K562 (cell line): ENCODE measurements around the gene MAP3K13. TPM values are rescaled to one million over a fixed set of nuclear protein-coding genes. Genes with fewer than 3 reads are reported as not detected.

Source experiments
- ATAC-seq: fragments of 200-7000 bp; cut with Tn5 transposase; 3 replicates; pipeline ENCODE4 v1.9.1; 2020; ENCODE audit warnings: moderate library complexity
- BruUV-seq: library from RNA; stranded (reverse); fragments of 400-500 nt; replicated peaks from 2 replicates; lab custom pipeline; 2021; lab: Mats Ljungman, UMichigan
- CTCF ChIA-PET: fragments of 300-600 bp; formaldehyde crosslinking; extraction: SDS; loops from one replicate; lab custom pipeline; 2021; ENCODE audit warnings: low intra/inter-chr PET ratio; lab: Yijun Ruan, JAX
- POLR2A ChIA-PET: fragments of 300-600, 350-650 bp; sonication (Branson Sonifier 250); formaldehyde crosslinking; extraction: SDS; loops from one replicate; lab custom pipeline; 2021; ENCODE audit warnings: antibody characterized with exemption, inconsistent platforms; lab: Yijun Ruan, JAX
- DNase-seq, 4 experiments: peaks; one replicate each; pipeline versions ENCODE4 v3.0.0 to v3.0.0-alpha.2; 2011 to 2018; ENCODE audit warnings: low spot score in 3 of 4, mixed read lengths in 3 of 4; ENCODE audit errors: extremely low read depth in 1 of 4
- FAIRE-seq: peaks from 2 replicates; lab custom pipeline; 2011; peaks lifted over from hg19 to GRCh38; lab: Jason Lieb, UNC
- H2AFZ ChIP-seq: 2 replicates; pipeline ENCODE4 v1.6.0; 2011; ENCODE audit warnings: low read depth, low read length, control low read depth, inconsistent platforms
- H3K27ac ChIP-seq: fragments of 200-600 bp; 3 replicates; pipeline ENCODE4 v1.8.0; 2011; ENCODE audit warnings: low read depth, mild to moderate bottlenecking, control low read depth, inconsistent platforms, low read length, moderate library complexity, mixed read lengths; ENCODE audit errors: extremely low read depth
- H3K27me3 ChIP-seq, 2 experiments: fragments of 300-600 bp in 1 of 2; 2 replicates in 1 of 2; 3 replicates in 1 of 2; pipeline versions ENCODE4 v1.6.0 to v1.8.0; 2011; ENCODE audit warnings: inconsistent platforms in 2 of 2, low read length in 2 of 2, mild to moderate bottlenecking in 1 of 2, mixed read lengths in 1 of 2, moderate library complexity in 1 of 2; ENCODE audit not compliant: control insufficient read depth in 2 of 2, insufficient read depth in 2 of 2
- H3K36me3 ChIP-seq: fragments of 300-600 bp; 3 replicates; pipeline ENCODE4 v1.8.0; 2011; ENCODE audit warnings: mild to moderate bottlenecking, low read length, inconsistent platforms; ENCODE audit not compliant: control insufficient read depth, insufficient read depth
- H3K4me1 ChIP-seq, 2 experiments: fragments of 200-600 bp in 1 of 2; replicated peaks in 1 of 2; 2 replicates in 1 of 2; 3 replicates in 1 of 2; pipeline versions ENCODE4 v1.5.1 to v1.8.0; 2011; ENCODE audit warnings: inconsistent platforms in 2 of 2, low read length in 2 of 2, mild to moderate bottlenecking in 1 of 2, mixed read lengths in 1 of 2, moderate library complexity in 1 of 2; ENCODE audit not compliant: control insufficient read depth in 2 of 2, insufficient read depth in 2 of 2
- H3K4me2 ChIP-seq: 2 replicates; pipeline ENCODE4 v1.6.1; 2011; ENCODE audit warnings: low read length, control low read depth, inconsistent platforms, mixed read lengths; ENCODE audit not compliant: insufficient read depth
- H3K4me3 ChIP-seq: fragments of 200-600 bp; sonication (generic), shearing (Covaris generic); 2 replicates; pipeline ENCODE4 v1.5.1; 2016; ENCODE audit warnings: control low read depth, inconsistent platforms
- H3K79me2 ChIP-seq: fragments of 200-600 bp; 3 replicates; pipeline ENCODE4 v1.8.0; 2011; ENCODE audit warnings: low read length, inconsistent platforms; ENCODE audit not compliant: control insufficient read depth, insufficient read depth
- H3K9ac ChIP-seq, 2 experiments: 2 replicates each; pipeline versions ENCODE4 v1.6.0 to v1.6.1; 2011; ENCODE audit warnings: low read depth in 2 of 2, low read length in 2 of 2, control low read depth in 1 of 2, inconsistent platforms in 1 of 2, mild to moderate bottlenecking in 1 of 2, mixed read lengths in 1 of 2; ENCODE audit not compliant: insufficient read depth in 1 of 2
- H3K9me1 ChIP-seq: one replicate; pipeline ENCODE4 v1.6.0; 2011; ENCODE audit warnings: inconsistent platforms, mild to moderate bottlenecking, low read length, moderate library complexity; ENCODE audit not compliant: control insufficient read depth, insufficient read depth
- H3K9me3 ChIP-seq: replicated peaks from 2 replicates; pipeline ENCODE4 v1.5.1; 2011; ENCODE audit warnings: low read depth, low read length, inconsistent platforms; ENCODE audit not compliant: control insufficient read depth, insufficient read depth
- H4K20me1 ChIP-seq: replicated peaks from 2 replicates; pipeline ENCODE4 v1.6.1; 2011; ENCODE audit warnings: low read length, inconsistent platforms, mixed read lengths; ENCODE audit not compliant: control insufficient read depth, insufficient read depth
- BACH1 ChIP-seq: fragments of 200-800 bp; sonication (Bioruptor generic); IDR thresholded peaks from 2 replicates; pipeline ENCODE4 v1.6.1; 2016; ENCODE audit warnings: missing genetic modification characterization, missing compliant biosample characterization
- KDM5B ChIP-seq: fragments of 200-600 bp; sonication (generic); IDR thresholded peaks from 2 replicates; pipeline ENCODE4 v1.6.1; 2012; ENCODE audit warnings: low read depth, mild to moderate bottlenecking, moderate library complexity, low read length, control low read depth, inconsistent platforms; ENCODE audit not compliant: insufficient replicate concordance
- POLR2AphosphoS5 ChIP-seq: IDR thresholded peaks from 2 replicates; pipeline ENCODE4 v1.6.1; 2011; ENCODE audit warnings: mild to moderate bottlenecking, low read depth, low read length, moderate library complexity; ENCODE audit not compliant: control insufficient read depth, insufficient read depth
- POLR2G ChIP-seq: fragments of 200-400 bp; formaldehyde crosslinking; IDR thresholded peaks from 2 replicates; pipeline ENCODE4 v1.6.1; 2017; ENCODE audit warnings: low read depth, mild to moderate bottlenecking, antibody characterized with exemption, low read length, moderate library complexity
- ZNF263 ChIP-seq: sonication (generic); formaldehyde crosslinking; IDR thresholded peaks from 2 replicates; pipeline ENCODE4 v1.8.0; 2022; ENCODE audit warnings: mild to moderate bottlenecking, missing genetic modification reagents, borderline replicate concordance
- ZNF668 ChIP-seq: fragments of 250-450 bp; sonication (Bioruptor Pico); IDR thresholded peaks from 2 replicates; pipeline ENCODE4 v1.8.0; 2022; ENCODE audit warnings: mild to moderate bottlenecking, inconsistent platforms
- WGBS: fragments of 100-300 bp; shearing (Covaris generic); methylation state at CpG from one replicate; pipeline ENCODE4 v1.1.6; 2016; ENCODE audit warnings: low coverage, mixed read lengths; ENCODE audit not compliant: insufficient coverage; ENCODE audit errors: missing lambda C conversion rate; 5-methylcytosine and 5-hydroxymethylcytosine counted together
- in situ Hi-C: fragments of 300-500 bp; cut with MboI; formaldehyde crosslinking; loops from 4 replicates; pipeline ENCODE4 v1.15.0; 2018; ENCODE audit warnings: inconsistent platforms, mixed read lengths
- intact Hi-C: fragments of 100-400 bp; cut with micrococcal nuclease; formaldehyde crosslinking; loops from 2 replicates; pipeline ENCODE4 v1.14.2; 2022
- polyA plus RNA-seq, 8 experiments: library from polyadenylated mRNA; depleted of rRNA in 4 of 8; stranded (reverse) in 5 of 8; unstranded in 3 of 8; fragments of >200 nt; fragmentation: Nextera tagmentation in 2 of 8; fragmentation: Illumina TruSeq in 1 of 8; extraction: Ambion mirVana in 2 of 8; extraction: Trizol in 1 of 8; gene quantifications; 2 replicates each; pipeline versions ENCODE4 v1.2.1 to v1.2.3, GENCODE V29; 2011 to 2014; ENCODE audit warnings: inconsistent platforms in 1 of 8, missing spikeins in 1 of 8
- total RNA-seq, 7 experiments: library from RNA; depleted of rRNA in 6 of 7; stranded (reverse); fragments of >200 nt in 6 of 7; fragmentation: Illumina TruSeq in 2 of 7; extraction: Trizol in 2 of 7; gene quantifications; 2 replicates each; pipeline versions ENCODE4 v1.2.1 to v1.2.3, GENCODE V29; 2011 to 2021; ENCODE audit warnings: low replicate concordance in 1 of 7
- TF ChIP-seq, protein P1 (sequence below): sonication (generic); formaldehyde crosslinking; IDR thresholded peaks from 2 replicates; pipeline ENCODE4 v1.8.1; 2023; ENCODE audit warnings: mild to moderate bottlenecking, missing genetic modification reagents
- TF ChIP-seq, protein P2 (sequence below): fragments of 250-450 bp; sonication (Bioruptor Pico); IDR thresholded peaks from 2 replicates; pipeline ENCODE4 v1.9.0; 2021; ENCODE audit warnings: mild to moderate bottlenecking

Gene MAP3K13
- total and polyA plus RNA-seq, 9 of the 15 experiments (the other 6 are each of a cell fraction or from before 2014, with no cell fraction given), result 0.04 to 0.32 (median 0.15) TPM; not detected in 2

DNA sequence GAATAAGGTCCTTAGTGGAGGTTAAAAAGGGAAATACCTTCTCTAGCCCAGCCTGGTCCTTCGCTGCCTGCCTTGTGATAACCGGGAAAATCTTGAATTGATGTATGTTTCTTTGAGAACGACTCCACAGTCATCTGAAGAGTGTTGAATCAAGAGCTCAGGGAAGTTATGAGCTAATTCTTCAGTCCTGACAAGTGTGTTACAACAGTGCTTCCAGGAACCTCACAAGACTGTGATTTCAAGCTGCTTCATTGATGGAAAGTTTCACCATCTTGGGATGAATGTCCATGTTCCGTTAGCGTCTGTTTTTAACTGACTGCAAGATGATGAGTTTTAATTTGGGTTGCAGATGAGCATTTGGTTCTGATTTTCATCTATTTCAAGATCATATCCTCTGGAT, 123.5 kb downstream of the MAP3K13 start (continued):
- no peak for TF ChIP-seq POLR2AphosphoS5
- TF ChIP-seq, protein P1, sequence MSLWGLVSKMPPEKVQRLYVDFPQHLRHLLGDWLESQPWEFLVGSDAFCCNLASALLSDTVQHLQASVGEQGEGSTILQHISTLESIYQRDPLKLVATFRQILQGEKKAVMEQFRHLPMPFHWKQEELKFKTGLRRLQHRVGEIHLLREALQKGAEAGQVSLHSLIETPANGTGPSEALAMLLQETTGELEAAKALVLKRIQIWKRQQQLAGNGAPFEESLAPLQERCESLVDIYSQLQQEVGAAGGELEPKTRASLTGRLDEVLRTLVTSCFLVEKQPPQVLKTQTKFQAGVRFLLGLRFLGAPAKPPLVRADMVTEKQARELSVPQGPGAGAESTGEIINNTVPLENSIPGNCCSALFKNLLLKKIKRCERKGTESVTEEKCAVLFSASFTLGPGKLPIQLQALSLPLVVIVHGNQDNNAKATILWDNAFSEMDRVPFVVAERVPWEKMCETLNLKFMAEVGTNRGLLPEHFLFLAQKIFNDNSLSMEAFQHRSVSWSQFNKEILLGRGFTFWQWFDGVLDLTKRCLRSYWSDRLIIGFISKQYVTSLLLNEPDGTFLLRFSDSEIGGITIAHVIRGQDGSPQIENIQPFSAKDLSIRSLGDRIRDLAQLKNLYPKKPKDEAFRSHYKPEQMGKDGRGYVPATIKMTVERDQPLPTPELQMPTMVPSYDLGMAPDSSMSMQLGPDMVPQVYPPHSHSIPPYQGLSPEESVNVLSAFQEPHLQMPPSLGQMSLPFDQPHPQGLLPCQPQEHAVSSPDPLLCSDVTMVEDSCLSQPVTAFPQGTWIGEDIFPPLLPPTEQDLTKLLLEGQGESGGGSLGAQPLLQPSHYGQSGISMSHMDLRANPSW (CRISPR knock-in tag), result no peak
- TF ChIP-seq, protein P2, sequence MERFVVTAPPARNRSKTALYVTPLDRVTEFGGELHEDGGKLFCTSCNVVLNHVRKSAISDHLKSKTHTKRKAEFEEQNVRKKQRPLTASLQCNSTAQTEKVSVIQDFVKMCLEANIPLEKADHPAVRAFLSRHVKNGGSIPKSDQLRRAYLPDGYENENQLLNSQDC, result no peak
- TF ChIP-seq ZNF668 (CRISPR knock-in tag), result no peak
- TF ChIP-seq KDM5B, result no peak
- TF ChIP-seq BACH1 (tag), result no peak

DNA sequence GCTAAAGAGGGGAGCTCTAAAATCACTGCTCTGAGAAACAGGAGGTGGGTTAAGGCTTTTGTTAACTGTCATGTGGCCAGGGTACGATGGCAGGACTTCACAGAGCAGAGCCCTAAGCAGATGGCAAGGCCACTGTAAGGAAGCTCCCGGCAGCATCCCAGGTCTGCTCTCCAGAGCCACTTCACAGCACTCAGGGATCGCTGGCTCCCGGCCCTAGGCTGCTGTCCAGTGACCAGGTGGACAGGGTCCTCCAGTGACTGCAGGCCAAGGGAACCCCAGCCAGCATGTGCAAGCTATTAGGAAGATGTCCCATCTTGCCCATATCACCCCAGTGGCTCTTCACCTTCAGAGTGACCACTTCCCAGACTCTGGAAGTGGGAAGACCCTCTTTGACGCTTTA, 125.5 kb downstream of the MAP3K13 start:
- Histone ChIP-seq H2AFZ (no peak overlapping the region), H3K27ac (no peak overlapping the region), H3K36me3 (peaks cover 73% of the 10 kb centered on the region), H3K27me3 (no peaks in the 10 kb centered on the region), H3K79me2 (no peaks in the 10 kb centered on the region; the same call in 2 of the 3 replicates), H3K4me3 (no peak overlapping the region), H3K4me1 (no peaks in the 10 kb centered on the region), H3K9ac (no peak overlapping the region), H3K4me2 (no peak overlapping the region), H3K9me1 (peaks cover 3% of the 10 kb centered on the region), H3K9me3 (no peaks in the 10 kb centered on the region), H4K20me1 (no peaks in the 10 kb centered on the region)
- FAIRE-seq (no peak), DNase-seq (no peak), ATAC-seq (peak; percentile 37)
- ChIA-PET POLR2A (interaction anchor here (0.6 to 1.5 kb wide), 6 partner anchors 9 to 28 kb away, joined by 3 to 5 read pairs (median 4); partner anchors contain the start of gene TMEM41A), CTCF (no interaction called here)
- intact Hi-C loops (no loop called here), in situ Hi-C loops (no loop called here)
- no TSS peak for BruUV-seq
- TF ChIP-seq POLR2G (0 out of 2 replicates have a peak, but pooled peaks have one; percentile 16), ZNF263 (CRISPR knock-in tag) (no peak)
- 91% methylated on average over 4 of the region's 5 CpGs for WGBS
